Lower leg skin (tissue), 3 donors: ENCODE data around the gene HDAC4.

Experiments
- POLR2A ChIP-seq, 2 donors: fragments of 450-650 bp; IDR thresholded peaks; one replicate each; pipeline ENCODE4 v1.6.1; 2016 to 2017; ENCODE audit warnings: antibody characterized with exemption in 2 of 2, mild to moderate bottlenecking in 1 of 2, moderate library complexity in 1 of 2
- TF ChIP-seq, protein P1 (sequence below), 3 donors: fragments of 450-650 bp; IDR thresholded peaks; one replicate each; pipeline ENCODE4 v1.5.1; 2016; ENCODE audit warnings: antibody characterized with exemption in 3 of 3, mild to moderate bottlenecking in 3 of 3, moderate library complexity in 2 of 3

DNA sequence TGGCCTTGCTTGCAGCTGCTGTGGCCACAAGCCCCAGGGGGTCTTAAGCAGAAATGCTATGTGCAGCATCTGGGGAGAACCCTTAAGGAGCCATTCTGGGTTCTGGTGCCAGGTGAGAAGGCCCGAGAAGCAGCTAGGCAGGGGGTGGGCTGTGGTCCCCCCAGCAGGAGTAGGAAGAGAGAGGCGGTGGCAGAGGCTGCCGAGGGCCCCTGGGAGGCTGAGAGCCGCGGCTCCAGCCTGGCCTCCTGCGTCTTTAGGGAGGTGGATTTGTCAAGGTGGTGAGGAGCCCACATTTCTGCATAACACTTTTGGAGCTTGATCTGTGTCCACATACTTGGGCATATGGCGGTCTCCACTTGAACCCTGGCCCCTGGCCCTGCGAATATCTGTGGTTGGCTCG lies 356.5 kb downstream of the HDAC4 start:
- TF ChIP-seq, protein P1, sequence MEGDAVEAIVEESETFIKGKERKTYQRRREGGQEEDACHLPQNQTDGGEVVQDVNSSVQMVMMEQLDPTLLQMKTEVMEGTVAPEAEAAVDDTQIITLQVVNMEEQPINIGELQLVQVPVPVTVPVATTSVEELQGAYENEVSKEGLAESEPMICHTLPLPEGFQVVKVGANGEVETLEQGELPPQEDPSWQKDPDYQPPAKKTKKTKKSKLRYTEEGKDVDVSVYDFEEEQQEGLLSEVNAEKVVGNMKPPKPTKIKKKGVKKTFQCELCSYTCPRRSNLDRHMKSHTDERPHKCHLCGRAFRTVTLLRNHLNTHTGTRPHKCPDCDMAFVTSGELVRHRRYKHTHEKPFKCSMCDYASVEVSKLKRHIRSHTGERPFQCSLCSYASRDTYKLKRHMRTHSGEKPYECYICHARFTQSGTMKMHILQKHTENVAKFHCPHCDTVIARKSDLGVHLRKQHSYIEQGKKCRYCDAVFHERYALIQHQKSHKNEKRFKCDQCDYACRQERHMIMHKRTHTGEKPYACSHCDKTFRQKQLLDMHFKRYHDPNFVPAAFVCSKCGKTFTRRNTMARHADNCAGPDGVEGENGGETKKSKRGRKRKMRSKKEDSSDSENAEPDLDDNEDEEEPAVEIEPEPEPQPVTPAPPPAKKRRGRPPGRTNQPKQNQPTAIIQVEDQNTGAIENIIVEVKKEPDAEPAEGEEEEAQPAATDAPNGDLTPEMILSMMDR (IDR thresholded peaks at IDR 0.05) = no peak
- no peak for TF ChIP-seq POLR2A (IDR thresholded peaks at IDR 0.05)
